Esophagus muscularis mucosa (tissue), 4 donors: ENCODE measurements around the gene SH3PXD2A.

Source experiments
- EP300 ChIP-seq: sonication (generic); formaldehyde crosslinking; IDR thresholded peaks from one replicate; pipeline ENCODE4 v1.6.1; 2017; ENCODE audit warnings: antibody characterized with exemption
- POLR2A ChIP-seq: fragments of 450-650 bp; IDR thresholded peaks from one replicate; pipeline ENCODE4 v1.6.1; 2017; ENCODE audit warnings: antibody characterized with exemption, moderate library complexity, mild to moderate bottlenecking, low read depth
- POLR2AphosphoS5 ChIP-seq, 2 donors: sonication (generic); formaldehyde crosslinking; IDR thresholded peaks; one replicate each; pipeline ENCODE4 v1.6.1; 2017; ENCODE audit warnings: antibody characterized with exemption in 2 of 2
- TF ChIP-seq, protein P1 (sequence below), 3 experiments: fragments of 200-600 bp in 2 of 3; fragments of 450-650 bp in 1 of 3; sonication (generic) in 2 of 3; IDR thresholded peaks; one replicate each; pipeline ENCODE4 v1.5.1; 2017 to 2019; ENCODE audit warnings: antibody characterized with exemption in 3 of 3, mild to moderate bottlenecking in 2 of 3, moderate library complexity in 1 of 3

- TF ChIP-seq, protein P1, sequence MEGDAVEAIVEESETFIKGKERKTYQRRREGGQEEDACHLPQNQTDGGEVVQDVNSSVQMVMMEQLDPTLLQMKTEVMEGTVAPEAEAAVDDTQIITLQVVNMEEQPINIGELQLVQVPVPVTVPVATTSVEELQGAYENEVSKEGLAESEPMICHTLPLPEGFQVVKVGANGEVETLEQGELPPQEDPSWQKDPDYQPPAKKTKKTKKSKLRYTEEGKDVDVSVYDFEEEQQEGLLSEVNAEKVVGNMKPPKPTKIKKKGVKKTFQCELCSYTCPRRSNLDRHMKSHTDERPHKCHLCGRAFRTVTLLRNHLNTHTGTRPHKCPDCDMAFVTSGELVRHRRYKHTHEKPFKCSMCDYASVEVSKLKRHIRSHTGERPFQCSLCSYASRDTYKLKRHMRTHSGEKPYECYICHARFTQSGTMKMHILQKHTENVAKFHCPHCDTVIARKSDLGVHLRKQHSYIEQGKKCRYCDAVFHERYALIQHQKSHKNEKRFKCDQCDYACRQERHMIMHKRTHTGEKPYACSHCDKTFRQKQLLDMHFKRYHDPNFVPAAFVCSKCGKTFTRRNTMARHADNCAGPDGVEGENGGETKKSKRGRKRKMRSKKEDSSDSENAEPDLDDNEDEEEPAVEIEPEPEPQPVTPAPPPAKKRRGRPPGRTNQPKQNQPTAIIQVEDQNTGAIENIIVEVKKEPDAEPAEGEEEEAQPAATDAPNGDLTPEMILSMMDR (IDR thresholded peaks at IDR 0.05) = no peak
- TF ChIP-seq POLR2AphosphoS5 (IDR thresholded peaks at IDR 0.05) (peak; percentile 36 to 47), POLR2A (no peak), EP300 (no peak)
Observed at GRCh38 chr10:103676058-103676785, 179.2 kb downstream of the SH3PXD2A start.
